HG03520 (cell line): ENCODE measurements around the gene MAGEL2.
"Not testable (repeated sequence)": the region's sequence is repeated elsewhere in the genome, so short reads cannot be mapped to it uniquely, and the experiment has no call there.

ENCODE experiments used
- ATAC-seq: cut with Tn5 transposase; IDR thresholded peaks from one replicate; pipeline ENCODE4 v1.9.1; 2021; ENCODE audit warnings: mild to moderate bottlenecking, moderate library complexity; ENCODE audit not compliant: unreplicated experiment

Gene MAGEL2

DNA sequence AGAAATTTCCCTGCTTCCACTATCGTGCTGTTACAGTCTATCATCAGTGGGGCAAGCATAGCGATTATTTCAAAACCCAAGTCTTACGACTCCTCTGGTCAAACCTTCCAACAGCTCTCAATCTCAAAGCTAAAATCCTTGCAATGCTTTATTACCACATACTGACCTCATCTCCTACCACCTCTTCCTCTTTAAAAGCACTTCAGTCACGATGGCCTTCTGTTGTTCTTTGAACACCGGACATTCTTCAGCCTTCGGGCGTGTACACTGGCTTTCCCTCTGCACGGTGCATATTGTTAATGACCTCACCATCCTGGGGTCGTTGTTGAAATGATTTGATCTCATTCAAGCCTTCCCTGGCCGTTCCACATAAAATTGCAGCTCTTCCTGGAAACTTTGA is 31.1 kb downstream of the MAGEL2 start:
- ATAC-seq = no peak

DNA sequence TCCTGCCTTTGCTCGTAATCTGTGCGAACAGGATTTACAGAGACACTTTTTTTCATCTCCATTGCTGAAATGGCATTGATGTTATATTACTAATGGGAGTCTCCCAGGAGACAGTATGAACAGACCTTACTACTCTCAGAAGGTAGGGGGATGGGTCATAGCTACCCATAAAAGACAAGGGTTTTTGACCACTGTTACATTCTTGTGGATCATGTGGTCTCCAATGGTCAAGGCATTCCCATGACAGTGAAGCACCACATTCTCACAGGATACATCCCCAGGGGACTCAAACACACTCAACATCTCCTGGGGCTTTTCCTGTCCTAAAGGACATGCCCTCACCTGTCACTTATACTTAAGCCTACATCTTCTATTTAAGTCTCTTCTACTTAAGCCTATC is 41.4 kb downstream of the MAGEL2 start:
- ATAC-seq = no peak

DNA sequence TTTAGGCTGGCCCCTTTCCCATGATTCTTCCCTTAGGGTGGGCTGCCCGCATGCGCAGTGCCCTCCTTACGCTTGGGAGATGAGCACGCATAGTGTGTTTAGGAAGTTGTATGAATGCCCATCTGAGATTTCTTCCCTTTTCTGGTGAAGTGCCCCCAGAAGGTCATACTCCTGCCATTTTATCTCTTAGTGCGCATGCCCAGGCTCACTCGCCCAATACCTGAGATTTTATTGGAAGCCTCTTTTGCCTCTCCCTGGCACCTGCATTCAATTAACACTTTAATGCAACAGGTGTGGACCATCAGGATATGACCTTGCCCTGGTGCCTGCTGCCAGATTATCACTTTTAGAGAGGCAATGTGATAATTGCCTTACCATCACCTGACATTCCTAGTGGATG is 45.5 kb downstream of the MAGEL2 start:
- ATAC-seq = no peak

GRCh38 chr15:23599053-23599452 is 48.6 kb downstream of the MAGEL2 start:
- no peak for ATAC-seq

GRCh38 chr15:23597278-23597677 is 50.4 kb downstream of the MAGEL2 start:
- not testable (repeated sequence) for ATAC-seq

- ATAC-seq = no peak
These were observed 50.9 kb downstream of the MAGEL2 start for GRCh38 chr15:23596736-23597135.

DNA sequence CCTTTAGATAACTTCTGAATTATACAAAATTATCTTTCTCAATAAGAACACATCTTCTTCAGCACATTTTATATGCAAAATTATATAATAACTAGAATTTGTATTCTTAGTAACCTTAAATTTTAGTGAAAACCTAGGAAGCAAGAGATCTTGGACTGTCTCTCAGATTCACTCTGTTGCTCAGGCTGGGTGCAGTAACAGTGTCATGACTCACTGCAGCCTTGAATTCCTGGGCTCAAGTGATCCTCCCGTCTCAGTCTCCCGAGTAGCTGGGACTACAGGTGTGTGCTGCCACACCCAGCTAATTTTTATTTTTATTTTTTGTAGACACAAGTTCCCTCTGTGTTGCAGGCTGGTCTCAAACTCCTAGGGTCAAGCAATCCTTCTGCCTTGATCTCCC is 52.3 kb downstream of the MAGEL2 start:
- no peak for ATAC-seq

DNA sequence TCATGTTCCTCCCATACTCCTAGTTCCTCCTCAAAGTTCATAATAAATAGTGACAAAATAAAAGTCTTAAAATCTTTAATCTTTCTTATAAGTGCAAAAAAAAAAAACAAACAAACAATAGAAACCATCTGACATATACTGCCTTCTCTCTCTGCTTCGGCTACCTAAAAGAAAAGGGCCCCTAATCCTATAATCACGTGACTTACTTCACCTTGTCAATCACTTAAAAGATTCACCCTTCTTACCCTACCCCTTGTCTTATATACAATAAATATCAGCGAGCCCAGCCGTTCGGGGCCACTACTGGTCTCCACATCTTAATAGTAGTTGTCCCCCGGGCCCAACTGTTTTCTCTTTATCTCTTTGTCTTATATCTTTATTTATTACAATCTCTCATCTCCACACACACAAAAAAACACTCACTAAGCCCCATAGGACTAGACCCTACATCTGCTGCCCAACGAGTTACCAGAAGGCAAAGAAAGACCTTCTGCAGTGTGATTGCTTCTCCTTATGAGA is 53.4 kb downstream of the MAGEL2 start:
- no peak for ATAC-seq
